SK-N-SH (cell line): ENCODE results near the gene TRPM3. TPM values are rescaled to one million over a fixed set of nuclear protein-coding genes. Genes with fewer than 3 reads are reported as not detected.
A peak's percentile ranks its signal among the peaks of the same experiment; 100 is the strongest.

ENCODE experiments used
- CTCF ChIA-PET: fragments of 300-600, 350-600 bp; formaldehyde crosslinking; extraction: SDS; loops from one replicate; lab custom pipeline; 2021; lab: Yijun Ruan, JAX
- POLR2A ChIA-PET: fragments of 350-600 bp; sonication (Branson Sonifier 250); formaldehyde crosslinking; extraction: SDS; loops from one replicate; lab custom pipeline; 2020; ENCODE audit warnings: antibody characterized with exemption, inconsistent platforms; lab: Yijun Ruan, JAX
- DNase-seq: peaks from one replicate; pipeline ENCODE4 v3.0.0; 2012
- H2AFZ ChIP-seq: fragments of 200-600 bp; sonication (generic); 2 replicates; pipeline ENCODE4 v1.8.1; 2016; ENCODE audit warnings: antibody characterized with exemption, mild to moderate bottlenecking, low read depth
- H3F3A ChIP-seq: fragments of 200-600 bp; sonication (generic); replicated peaks from 2 replicates; pipeline ENCODE3; 2016; ENCODE audit warnings: antibody characterized with exemption, mild to moderate bottlenecking; ENCODE audit not compliant: insufficient read depth
- H3K27ac ChIP-seq, 2 experiments: fragments of 200-500 bp in 1 of 2; fragments of 200-600 bp in 1 of 2; sonication (Bioruptor generic) in 1 of 2; sonication (generic), shearing (Covaris generic) in 1 of 2; 2 replicates each; pipeline versions ENCODE4 v1.5.1 to v1.6.1; 2014 to 2016; ENCODE audit warnings: low read depth in 2 of 2, inconsistent platforms in 1 of 2, low read length in 1 of 2, mild to moderate bottlenecking in 1 of 2, mixed read lengths in 1 of 2
- H3K27me3 ChIP-seq: fragments of 200-600 bp; sonication (generic), shearing (Covaris generic); 2 replicates; pipeline ENCODE4 v1.6.1; 2016; ENCODE audit warnings: mixed run types; ENCODE audit not compliant: insufficient read depth
- H3K36me3 ChIP-seq, 2 experiments: fragments of 200-500 bp in 1 of 2; fragments of 200-600 bp in 1 of 2; sonication (Bioruptor generic) in 1 of 2; sonication (generic) in 1 of 2; replicated peaks in 1 of 2; 2 replicates each; pipeline versions ENCODE3 to v1.5.1; 2014 to 2016; ENCODE audit warnings: low read length in 1 of 2, mild to moderate bottlenecking in 1 of 2; ENCODE audit not compliant: insufficient read depth in 2 of 2, control insufficient read depth in 1 of 2
- H3K4me1 ChIP-seq, 2 experiments: fragments of 200-500 bp in 1 of 2; fragments of 200-600 bp in 1 of 2; sonication (Bioruptor generic) in 1 of 2; sonication (generic), shearing (Covaris generic) in 1 of 2; 2 replicates each; pipeline versions ENCODE4 v1.5.1 to v1.6.1; 2014 to 2016; ENCODE audit warnings: low read depth in 1 of 2, low read length in 1 of 2, mixed run types in 1 of 2; ENCODE audit not compliant: insufficient read depth in 2 of 2, control insufficient read depth in 1 of 2
- H3K4me2 ChIP-seq: fragments of 200-600 bp; sonication (generic), shearing (Covaris generic); 2 replicates; pipeline ENCODE4 v1.6.1; 2017; ENCODE audit warnings: mixed run types
- H3K4me3 ChIP-seq, 2 experiments: fragments of 200-500 bp in 1 of 2; fragments of 200-600 bp in 1 of 2; sonication (Bioruptor generic) in 1 of 2; sonication (generic), shearing (Covaris generic) in 1 of 2; 2 replicates each; pipeline versions ENCODE4 v1.5.1 to v1.8.1; 2014 to 2016; ENCODE audit warnings: low read depth in 2 of 2, inconsistent platforms in 1 of 2, low read length in 1 of 2, mild to moderate bottlenecking in 1 of 2, mixed read lengths in 1 of 2, moderate library complexity in 1 of 2
- H3K79me2 ChIP-seq: fragments of 200-600 bp; sonication (generic); 2 replicates; pipeline ENCODE4 v1.8.1; 2017; ENCODE audit warnings: mild to moderate bottlenecking; ENCODE audit not compliant: insufficient read depth
- H3K9ac ChIP-seq: fragments of 200-600 bp; sonication (generic); 2 replicates; pipeline ENCODE4 v1.6.1; 2017; ENCODE audit warnings: mixed run types
- H3K9me2 ChIP-seq: fragments of 200-600 bp; sonication (generic); 2 replicates; pipeline ENCODE4 v1.6.1; 2017; ENCODE audit warnings: mixed run types
- H3K9me3 ChIP-seq: fragments of 200-600 bp; sonication (generic); 2 replicates; pipeline ENCODE4 v1.6.1; 2017; ENCODE audit warnings: mixed run types, mild to moderate bottlenecking, moderate library complexity
- H4K20me1 ChIP-seq: fragments of 200-600 bp; sonication (generic); 2 replicates; pipeline ENCODE4 v1.6.1; 2017; ENCODE audit warnings: mild to moderate bottlenecking, mixed run types; ENCODE audit not compliant: insufficient read depth
- FOSL2 ChIP-seq: IDR thresholded peaks from 2 replicates; pipeline ENCODE4 v1.4.0; 2012; ENCODE audit warnings: low read depth, mild to moderate bottlenecking, moderate library complexity, borderline replicate concordance
- FOXM1 ChIP-seq: IDR thresholded peaks from 2 replicates; pipeline ENCODE4 v1.4.0; 2012; ENCODE audit warnings: low read depth, mild to moderate bottlenecking
- GATA2 ChIP-seq: sonication (generic); formaldehyde crosslinking; IDR thresholded peaks from 2 replicates; pipeline ENCODE4 v1.5.0; 2020; ENCODE audit warnings: mild to moderate bottlenecking, missing genetic modification reagents
- JUND ChIP-seq: IDR thresholded peaks from 2 replicates; pipeline ENCODE4 v1.4.0; 2012
- MEF2A ChIP-seq: IDR thresholded peaks from 2 replicates; pipeline ENCODE4 v1.4.0; 2012; ENCODE audit warnings: low read depth, borderline replicate concordance
- NFIC ChIP-seq: IDR thresholded peaks from 2 replicates; pipeline ENCODE4 v1.4.0; 2012; ENCODE audit warnings: borderline replicate concordance
- REST ChIP-seq: IDR thresholded peaks from 2 replicates; pipeline ENCODE4 v1.6.1; 2012; ENCODE audit warnings: mild to moderate bottlenecking, low read depth, low read length, moderate library complexity
- RFX5 ChIP-seq: IDR thresholded peaks from 2 replicates; pipeline ENCODE4 v1.6.1; 2012; ENCODE audit warnings: mild to moderate bottlenecking, improper control_type of control experiment, low read length
- SMC3 ChIP-seq: IDR thresholded peaks from 2 replicates; pipeline ENCODE4 v1.6.1; 2012; ENCODE audit warnings: low read depth, low read length, improper control_type of control experiment
- USF1 ChIP-seq: IDR thresholded peaks from 2 replicates; pipeline ENCODE4 v1.4.0; 2012; ENCODE audit warnings: low read depth, borderline replicate concordance
- ZBTB33 ChIP-seq: IDR thresholded peaks from 2 replicates; pipeline ENCODE4 v1.4.0; 2012; ENCODE audit warnings: low read depth, borderline replicate concordance
- WGBS: methylation state at CpG from one replicate; pipeline ENCODE4 v1.1.6; 2017; ENCODE audit warnings: low lambda C conversion rate; 5-methylcytosine and 5-hydroxymethylcytosine counted together
- polyA plus RNA-seq, 3 experiments: library from polyadenylated mRNA; depleted of rRNA; stranded (reverse); fragments of >200 nt; gene quantifications; 2 replicates each; pipeline ENCODE4 v1.2.3, GENCODE V29; 2012

Gene TRPM3
- polyA plus RNA-seq, 1 of the 3 experiments (the other 2 are of a cell fraction): not detected

- Histone ChIP-seq H3K27ac (no peak overlapping the region), H3K4me3 (no peak overlapping the region), H4K20me1 (no peaks in the 10 kb centered on the region), H3K9me3 (no peaks in the 10 kb centered on the region), H3K9ac (no peak overlapping the region), H3K9me2 (no peaks in the 10 kb centered on the region), H3F3A (peaks cover 3% of the 10 kb centered on the region), H2AFZ (peak overlapping the region; percentile 6; the same call in 1 of the 2 replicates), H3K27me3 (no peaks in the 10 kb centered on the region), H3K4me2 (no peak overlapping the region), H3K79me2 (no peaks in the 10 kb centered on the region), H3K36me3 (no peaks in the 10 kb centered on the region), H3K4me1 (no peaks in the 10 kb centered on the region)
- ChIA-PET CTCF (no interaction called here), POLR2A (no interaction called here)
- TF ChIP-seq REST (no peak), MEF2A (0 out of 2 replicates have a peak, but pooled peaks have one; percentile 36)
- DNase-seq: no peak
Measured at GRCh38 chr9:70534471-70534870, 587.0 kb downstream of the TRPM3 start.

GRCh38 chr9:70534061-70534460 lies 587.4 kb downstream of the TRPM3 start:
- H3K4me1 ChIP-seq: no peaks in the 10 kb centered on the region
- H2AFZ ChIP-seq: peak overlapping the region; percentile 6; the same call in 1 of the 2 replicates
- CTCF ChIA-PET: no interaction called here
- H3K27me3 ChIP-seq: no peaks in the 10 kb centered on the region
- no peaks in the 10 kb centered on the region for H4K20me1 ChIP-seq
- no peaks in the 10 kb centered on the region for H3K36me3 ChIP-seq
- DNase-seq: no peak
- H3K9me3 ChIP-seq: no peaks in the 10 kb centered on the region
- no peak overlapping the region for H3K9ac ChIP-seq
- 74% methylated on average over 4 of the region's 4 CpGs for WGBS
- H3K79me2 ChIP-seq: no peaks in the 10 kb centered on the region
- POLR2A ChIA-PET: no interaction called here
- H3K4me3 ChIP-seq: no peak overlapping the region
- TF ChIP-seq JUND (no peak), RFX5 (no peak), FOSL2 (no peak), GATA2 (CRISPR knock-in tag) (no peak), NFIC (no peak)
- TF ChIP-seq, all 33 proteins: peak for 0
- peaks cover 3% of the 10 kb centered on the region for H3F3A ChIP-seq
- H3K27ac ChIP-seq: no peak overlapping the region
- H3K4me2 ChIP-seq: no peak overlapping the region
- H3K9me2 ChIP-seq: no peaks in the 10 kb centered on the region

GRCh38 chr9:70533492-70533891 lies 587.9 kb downstream of the TRPM3 start:
- no peak overlapping the region for H2AFZ ChIP-seq
- no peaks in the 10 kb centered on the region for H3K9me2 ChIP-seq
- H3K4me1 ChIP-seq: no peaks in the 10 kb centered on the region
- H3K4me3 ChIP-seq: no peak overlapping the region
- no peaks in the 10 kb centered on the region for H3K9me3 ChIP-seq
- H3K4me2 ChIP-seq: no peak overlapping the region
- no peaks in the 10 kb centered on the region for H4K20me1 ChIP-seq
- no peak overlapping the region for H3K27ac ChIP-seq
- ChIA-PET CTCF (interaction anchor here (0.7 kb wide), 1 partner anchor 196 kb away, joined by 3 read pairs; no protein-coding TSS in a partner anchor), POLR2A (no interaction called here)
- H3K36me3 ChIP-seq: no peaks in the 10 kb centered on the region
- H3F3A ChIP-seq: peaks cover 3% of the 10 kb centered on the region
- H3K27me3 ChIP-seq: no peaks in the 10 kb centered on the region
- WGBS: 91% methylated on average over 5 of the region's 5 CpGs
- DNase-seq: no peak
- H3K9ac ChIP-seq: no peak overlapping the region
- H3K79me2 ChIP-seq: no peaks in the 10 kb centered on the region
- TF ChIP-seq NFIC: no peak
- TF ChIP-seq ZBTB33: no peak
- no peak for TF ChIP-seq REST
- no peak for TF ChIP-seq FOSL2
- no peak for TF ChIP-seq JUND
- no peak for TF ChIP-seq FOXM1
- no peak for TF ChIP-seq USF1
- TF ChIP-seq SMC3: no peak
